ENCODE measurements around the gene STX19.

The STX19 gene

GRCh38 chr3:94036909-94037507 lies 8.6 kb upstream of the STX19 start:
- peak; percentile 41 for DNase-seq (ENCODE audit: low spot score)

- no peak for DNase-seq (ENCODE audit: low spot score)
Observed at GRCh38 chr3:94026623-94027022, 1.8 kb downstream of the STX19 start.

- no peak for DNase-seq (ENCODE audit: low spot score)
Observed at GRCh38 chr3:94024385-94024784, 4.0 kb downstream of the STX19 start.

GRCh38 chr3:94020293-94020692 lies 8.1 kb downstream of the STX19 start:
- DNase-seq (ENCODE audit: low spot score): no peak

GRCh38 chr3:94019659-94020058 lies 8.7 kb downstream of the STX19 start:
- DNase-seq (ENCODE audit: low spot score): no peak

GRCh38 chr3:94015025-94015424 lies 13.4 kb downstream of the STX19 start:
- DNase-seq (ENCODE audit: low spot score): no peak

GRCh38 chr3:94012185-94012584 lies 16.2 kb downstream of the STX19 start:
- DNase-seq (ENCODE audit: low spot score): no peak

GRCh38 chr3:94011233-94011711 lies 17.1 kb downstream of the STX19 start:
- DNase-seq (ENCODE audit: low spot score): no peak

- DNase-seq (ENCODE audit: low spot score): no peak
Observed at GRCh38 chr3:94009608-94010007, 18.8 kb downstream of the STX19 start.

- no peak for DNase-seq (ENCODE audit: low spot score)
Observed at GRCh38 chr3:94008253-94008652, 20.1 kb downstream of the STX19 start.

- peak; percentile 50 for DNase-seq (ENCODE audit: low spot score)
Observed at GRCh38 chr3:94004301-94004910, 24.0 kb downstream of the STX19 start.

- no peak for DNase-seq (ENCODE audit: low spot score)
Observed at GRCh38 chr3:94001827-94002495, 26.4 kb downstream of the STX19 start.

GRCh38 chr3:94001191-94001590 lies 27.2 kb downstream of the STX19 start:
- DNase-seq (ENCODE audit: low spot score): no peak

- no peak for DNase-seq (ENCODE audit: low spot score)
Observed at GRCh38 chr3:93994056-93994455, 34.3 kb downstream of the STX19 start.

GRCh38 chr3:93992207-93992606 lies 36.2 kb downstream of the STX19 start:
- no peak for DNase-seq (ENCODE audit: low spot score)

GRCh38 chr3:93991631-93992030 lies 36.8 kb downstream of the STX19 start:
- no peak for DNase-seq (ENCODE audit: low spot score)

GRCh38 chr3:93989241-93989640 lies 39.2 kb downstream of the STX19 start:
- DNase-seq (ENCODE audit: low spot score): no peak

- DNase-seq (ENCODE audit: low spot score): no peak
Observed at GRCh38 chr3:93988764-93989163, 39.6 kb downstream of the STX19 start.

- no peak for DNase-seq (ENCODE audit: low spot score)
Observed at GRCh38 chr3:93988283-93988682, 40.1 kb downstream of the STX19 start.

GRCh38 chr3:93984618-93985017 lies 43.8 kb downstream of the STX19 start:
- no peak for DNase-seq (ENCODE audit: low spot score)

- no peak for DNase-seq (ENCODE audit: low spot score)
Observed at GRCh38 chr3:93983408-93983807, 45.0 kb downstream of the STX19 start.

- DNase-seq (ENCODE audit: low spot score): no peak
Observed at GRCh38 chr3:93981649-93982048, 46.7 kb downstream of the STX19 start.

- peak; percentile 96 for DNase-seq (ENCODE audit: low spot score)
Observed at GRCh38 chr3:93979850-93980676, 48.3 kb downstream of the STX19 start, which contains the start of gene ARL13B. TSS of gene ARL13B (plus strand) at chr3:93980155. CDS start at chr3:93980424, 269 bp downstream.

All from AG08396 (cell line).